HCT116 (cell line): ENCODE results near the gene CES3. TPM values are rescaled to one million over a fixed set of nuclear protein-coding genes. Genes with fewer than 3 reads are reported as not detected.

Experiments
- ATAC-seq: fragments of 200-7000 bp; cut with Tn5 transposase; 2 replicates; pipeline ENCODE4 v1.9.1; 2020; ENCODE audit warnings: mild to moderate bottlenecking, moderate library complexity
- Bru-seq: library from RNA; stranded (reverse); fragments of 400-500 nt; gene quantifications from one replicate; lab custom pipeline; 2021; lab: Mats Ljungman, UMichigan
- BruChase-seq, 2 experiments: library from RNA; stranded (reverse); fragments of 400-500 nt; gene quantifications; one replicate each; lab custom pipeline; 2021; lab: Mats Ljungman, UMichigan
- BruUV-seq: library from RNA; stranded (reverse); fragments of 400-500 nt; replicated peaks from 2 replicates; lab custom pipeline; 2021; lab: Mats Ljungman, UMichigan
- CTCF ChIA-PET: fragments of 300-600 bp; sonication (Branson Sonifier 250); formaldehyde crosslinking; loops from one replicate; lab custom pipeline; 2021; ENCODE audit warnings: antibody characterized with exemption; lab: Charles Lee
- POLR2A ChIA-PET: fragments of 300-600, 350-600 bp; sonication (Branson Sonifier 250); formaldehyde crosslinking; loops from one replicate; lab custom pipeline; 2021; ENCODE audit warnings: antibody characterized with exemption; lab: Charles Lee
- RAD21 ChIA-PET, 2 experiments: fragments of 300-600 bp; sonication (Branson Sonifier 250); formaldehyde crosslinking; loops; one replicate each; lab custom pipeline; 2023; ENCODE audit warnings: low total read pairs in 2 of 2; ENCODE audit not compliant: uncharacterized antibody in 2 of 2, unreplicated experiment in 2 of 2, low non-redundant PET in 1 of 2; lab: Charles Lee
- DNase-seq: peaks from one replicate; pipeline ENCODE4 v3.0.0-alpha.2; 2010; ENCODE audit warnings: low read depth, low spot score
- H2AFZ ChIP-seq: fragments of 200-600 bp; shearing (Covaris generic), sonication (generic); 2 replicates; pipeline ENCODE4 v1.6.1; 2017; ENCODE audit warnings: low read depth, mixed run types, mixed read lengths, antibody characterized with exemption, low read length; ENCODE audit not compliant: poor library complexity, severe bottlenecking
- H3K27ac ChIP-seq: 2 replicates; pipeline ENCODE4 v1.5.1; 2012; ENCODE audit warnings: low read depth, low read length
- H3K27me3 ChIP-seq: fragments of 200-600 bp; sonication (generic); 2 replicates; pipeline ENCODE4 v1.6.1; 2016; ENCODE audit warnings: mixed run types, low read length, mixed read lengths; ENCODE audit not compliant: insufficient read depth
- H3K36me3 ChIP-seq, 2 experiments: fragments of 200-500 bp in 1 of 2; fragments of 200-600 bp in 1 of 2; sonication (Bioruptor generic) in 1 of 2; sonication (generic) in 1 of 2; 2 replicates each; pipeline versions ENCODE4 v1.5.1 to v1.6.1; 2014 to 2016; ENCODE audit warnings: low read length in 2 of 2, inconsistent platforms in 1 of 2, mixed read lengths in 1 of 2, mixed run types in 1 of 2; ENCODE audit not compliant: insufficient read depth in 2 of 2, control insufficient read depth in 1 of 2
- H3K4me1 ChIP-seq, 2 experiments: fragments of 200-600 bp in 1 of 2; sonication (generic) in 1 of 2; 2 replicates each; pipeline versions ENCODE4 v1.5.1 to v1.6.1; 2012 to 2017; ENCODE audit warnings: low read length in 2 of 2, inconsistent platforms in 1 of 2, mild to moderate bottlenecking in 1 of 2, mixed read lengths in 1 of 2, mixed run types in 1 of 2, moderate library complexity in 1 of 2; ENCODE audit not compliant: insufficient read depth in 2 of 2, control insufficient read depth in 1 of 2
- H3K4me2 ChIP-seq: fragments of 200-600 bp; sonication (generic); 2 replicates; pipeline ENCODE4 v1.6.1; 2017; ENCODE audit warnings: mixed run types, low read length, mixed read lengths
- H3K4me3 ChIP-seq, 2 experiments: fragments of 200-600 bp in 1 of 2; sonication (generic) in 1 of 2; replicated peaks in 1 of 2; 2 replicates each; pipeline ENCODE4 v1.5.1; 2011 to 2016; ENCODE audit warnings: low read length in 2 of 2, control low read depth in 1 of 2, low read depth in 1 of 2, mild to moderate bottlenecking in 1 of 2, mixed read lengths in 1 of 2, mixed run types in 1 of 2
- H3K79me2 ChIP-seq: fragments of 200-600 bp; sonication (generic); 2 replicates; pipeline ENCODE4 v1.6.1; 2017; ENCODE audit warnings: mild to moderate bottlenecking, mixed run types, low read length, moderate library complexity, mixed read lengths; ENCODE audit not compliant: insufficient read depth
- H3K9ac ChIP-seq: fragments of 200-600 bp; sonication (generic); 2 replicates; pipeline ENCODE4 v1.6.1; 2016; ENCODE audit warnings: low read length, mixed read lengths
- H3K9me2 ChIP-seq: fragments of 200-600 bp; sonication (generic), shearing (Covaris generic); 2 replicates; pipeline ENCODE4 v1.6.1; 2017; ENCODE audit warnings: mixed run types, mild to moderate bottlenecking, moderate library complexity; ENCODE audit not compliant: insufficient read depth
- H3K9me3 ChIP-seq, 2 experiments: fragments of 200-500 bp in 1 of 2; fragments of 200-600 bp in 1 of 2; sonication (Bioruptor generic) in 1 of 2; sonication (generic) in 1 of 2; 2 replicates each; pipeline ENCODE4 v1.6.1; 2014 to 2017; ENCODE audit warnings: low read length in 2 of 2, mixed read lengths in 2 of 2, inconsistent platforms in 1 of 2, low read depth in 1 of 2, mild to moderate bottlenecking in 1 of 2, mixed run types in 1 of 2, moderate library complexity in 1 of 2; ENCODE audit not compliant: control insufficient read depth in 1 of 2, insufficient read depth in 1 of 2
- H4K20me1 ChIP-seq: fragments of 200-600 bp; sonication (generic), shearing (Covaris generic); 2 replicates; pipeline ENCODE4 v1.6.1; 2017; ENCODE audit warnings: mixed run types, mild to moderate bottlenecking, moderate library complexity; ENCODE audit not compliant: insufficient read depth
- CBX3 ChIP-seq: IDR thresholded peaks from 2 replicates; pipeline ENCODE4 v1.6.1; 2012; ENCODE audit warnings: low read depth
- CTCF ChIP-seq, 3 experiments: fragments of 200-600 bp in 1 of 3; sonication (generic) in 1 of 3; IDR thresholded peaks in 2 of 3; conservative IDR thresholded peaks in 1 of 3; 2 replicates each; pipeline ENCODE4 v1.5.1; 2012 to 2017; ENCODE audit warnings: low read depth in 2 of 3, low read length in 2 of 3, antibody characterized with exemption in 1 of 3, borderline replicate concordance in 1 of 3, control low read depth in 1 of 3, mild to moderate bottlenecking in 1 of 3, mixed read lengths in 1 of 3, mixed run types in 1 of 3, moderate library complexity in 1 of 3; ENCODE audit not compliant: insufficient read depth in 1 of 3
- EGR1 ChIP-seq: IDR thresholded peaks from 2 replicates; pipeline ENCODE4 v1.6.1; 2012; ENCODE audit warnings: low read depth
- ELF1 ChIP-seq: IDR thresholded peaks from 2 replicates; pipeline ENCODE4 v1.6.1; 2012; ENCODE audit warnings: low read depth, borderline replicate concordance
- FOSL1 ChIP-seq: IDR thresholded peaks from 2 replicates; pipeline ENCODE4 v1.6.1; 2012; ENCODE audit warnings: low read depth
- JUND ChIP-seq: IDR thresholded peaks from 2 replicates; pipeline ENCODE4 v1.6.1; 2012
- POLR2A ChIP-seq: IDR thresholded peaks from 2 replicates; pipeline ENCODE4 v1.7.0; 2011; ENCODE audit warnings: borderline replicate concordance; ENCODE audit not compliant: insufficient read depth, insufficient read length; ENCODE audit errors: extremely low read depth
- POLR2AphosphoS5 ChIP-seq: IDR thresholded peaks from 2 replicates; pipeline ENCODE4 v1.6.1; 2011; ENCODE audit warnings: mild to moderate bottlenecking, low read depth, low read length, moderate library complexity
- RAD21 ChIP-seq: IDR thresholded peaks from 2 replicates; pipeline ENCODE4 v1.6.1; 2012; ENCODE audit warnings: low read depth, mild to moderate bottlenecking
- REST ChIP-seq: IDR thresholded peaks from 2 replicates; pipeline ENCODE4 v1.6.1; 2012; ENCODE audit warnings: low read depth
- SIN3A ChIP-seq: IDR thresholded peaks from 2 replicates; pipeline ENCODE4 v1.6.1; 2012; ENCODE audit warnings: low read depth
- SP1 ChIP-seq: IDR thresholded peaks from 2 replicates; pipeline ENCODE4 v1.6.1; 2012; ENCODE audit warnings: low read depth
- TCF7L2 ChIP-seq: IDR thresholded peaks from 2 replicates; pipeline ENCODE4 v1.7.0; 2011; ENCODE audit warnings: borderline replicate concordance, inconsistent platforms; ENCODE audit not compliant: insufficient read depth, insufficient read length; ENCODE audit errors: extremely low read depth
- YY1 ChIP-seq: IDR thresholded peaks from 2 replicates; pipeline ENCODE4 v1.6.1; 2011; ENCODE audit warnings: low read length, low read depth, moderate library complexity, mild to moderate bottlenecking; ENCODE audit not compliant: insufficient replicate concordance; ENCODE audit errors: extremely low read depth
- ZFX ChIP-seq: fragments of 450-650 bp; IDR thresholded peaks from 2 replicates; pipeline ENCODE4 v1.6.1; 2017
- ZNF274 ChIP-seq: fragments of 200-500 bp; sonication (Bioruptor generic); IDR thresholded peaks from 2 replicates; pipeline ENCODE4 v1.6.1; 2014; ENCODE audit warnings: mild to moderate bottlenecking, low read depth, low read length, inconsistent platforms
- intact Hi-C: fragments of 100-400 bp; cut with micrococcal nuclease; formaldehyde crosslinking; loops from 2 replicates; pipeline ENCODE4 v1.10.0; 2022
- long read RNA-seq: library from polyadenylated mRNA; unstranded; transcript quantifications from one replicate; pipeline ENCODE4 v2.0.0, GENCODE V29; 2021; ENCODE audit not compliant: unreplicated experiment
- polyA plus RNA-seq: library from polyadenylated mRNA; unstranded; fragments of >200 nt; gene quantifications from 2 replicates; pipeline ENCODE4 v1.2.1, GENCODE V29; 2012; ENCODE audit warnings: missing spikeins
- total RNA-seq: library from RNA; stranded (reverse); gene quantifications from one replicate; pipeline ENCODE4 v1.2.1, GENCODE V29; 2021; ENCODE audit not compliant: unreplicated experiment

The CES3 gene, protein sequence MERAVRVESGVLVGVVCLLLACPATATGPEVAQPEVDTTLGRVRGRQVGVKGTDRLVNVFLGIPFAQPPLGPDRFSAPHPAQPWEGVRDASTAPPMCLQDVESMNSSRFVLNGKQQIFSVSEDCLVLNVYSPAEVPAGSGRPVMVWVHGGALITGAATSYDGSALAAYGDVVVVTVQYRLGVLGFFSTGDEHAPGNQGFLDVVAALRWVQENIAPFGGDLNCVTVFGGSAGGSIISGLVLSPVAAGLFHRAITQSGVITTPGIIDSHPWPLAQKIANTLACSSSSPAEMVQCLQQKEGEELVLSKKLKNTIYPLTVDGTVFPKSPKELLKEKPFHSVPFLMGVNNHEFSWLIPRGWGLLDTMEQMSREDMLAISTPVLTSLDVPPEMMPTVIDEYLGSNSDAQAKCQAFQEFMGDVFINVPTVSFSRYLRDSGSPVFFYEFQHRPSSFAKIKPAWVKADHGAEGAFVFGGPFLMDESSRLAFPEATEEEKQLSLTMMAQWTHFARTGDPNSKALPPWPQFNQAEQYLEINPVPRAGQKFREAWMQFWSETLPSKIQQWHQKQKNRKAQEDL
- total RNA-seq, result 10.8 TPM
- 4.9 and 5.8 TPM in 2 replicates for polyA plus RNA-seq
- Bru-seq, nascent RNA, result percentile 48 among the genes with signal in this experiment
- percentile 54 among the genes with signal in this experiment for BruChase-seq, experiment 1, labeled RNA remaining after a 6-hour chase
- BruChase-seq, experiment 2, labeled RNA remaining after a 2-hour chase, result percentile 55 among the genes with signal in this experiment
- long read RNA-seq, partial matches to known transcripts, result 8 of 9 reads
- long read RNA-seq, other reads (novel, unspliced or antisense), result 0 of 9 reads

DNA sequence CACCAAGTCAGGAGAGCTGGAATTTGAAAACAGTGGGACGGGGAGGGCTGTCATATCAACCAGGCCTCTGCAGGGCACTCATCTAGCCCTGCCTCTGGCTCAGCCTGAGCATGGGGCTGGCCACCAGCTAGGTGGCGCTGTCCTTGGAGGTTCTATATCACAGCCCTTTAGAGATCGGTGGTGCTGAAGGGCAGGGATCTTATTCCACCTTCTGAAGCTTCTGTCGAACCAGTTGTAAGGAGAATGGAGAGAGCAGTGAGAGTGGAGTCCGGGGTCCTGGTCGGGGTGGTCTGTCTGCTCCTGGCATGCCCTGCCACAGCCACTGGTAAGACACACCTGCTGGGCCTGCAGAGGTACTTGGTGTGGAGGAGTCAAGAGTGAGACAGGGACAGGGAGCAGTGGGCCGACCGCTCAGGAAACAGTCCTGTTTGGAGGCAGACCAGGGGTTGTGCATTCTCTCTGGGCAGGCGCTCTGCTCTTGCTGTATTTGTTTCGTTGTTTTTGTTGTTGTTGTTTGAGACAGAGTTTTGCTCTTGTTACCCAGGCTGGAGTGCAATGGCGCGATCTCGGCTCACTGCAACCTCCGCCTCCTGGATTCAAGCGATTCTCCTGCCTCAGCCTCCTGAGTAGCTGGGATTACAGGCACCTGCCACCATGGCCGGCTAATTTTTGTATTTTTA is at the start of gene CES3:
TSS of gene CES3 (plus strand) at position 202 of the 680 bp plus-strand sequence. CDS start at position 244, 42 bp downstream.
- DNase-seq, result peak; percentile 75
- CTCF ChIA-PET, result interaction anchor here (0.8 to 2.6 kb wide), 29 partner anchors 8 to 553 kb away, joined by 3 to 13 read pairs (median 4); partner anchors contain the start of genes ATP6V0D1, B3GNT9, FBXL8 and NOL3

More for the DNA sequence above, at the start of gene CES3:
- peak within 1 kb of the TSS; percentile 56 to 65 for H3K4me3 ChIP-seq
- H3K9ac ChIP-seq, result peak within 1 kb of the TSS; percentile 53
- no peaks in the 10 kb centered on the region for H3K36me3 ChIP-seq
- RAD21 ChIA-PET, result no interaction called here
- peak; percentile 100 for ATAC-seq
- peak within 1 kb of the TSS; percentile 94 for H3K4me2 ChIP-seq
- BruUV-seq, result TSS peak; percentile 74
- POLR2A ChIA-PET, result interaction anchor here (0.7 kb wide), 1 partner anchor 234 kb away, joined by 3 read pairs; no protein-coding TSS in a partner anchor
- H3K4me1 ChIP-seq, result peaks cover 6 to 17% of the 10 kb centered on the region in 2 experiments
- no peaks in the 10 kb centered on the region for H3K9me2 ChIP-seq
- no peaks in the 10 kb centered on the region for H4K20me1 ChIP-seq
- H2AFZ ChIP-seq, result peak within 1 kb of the TSS; percentile 94
- TF ChIP-seq SIN3A, result no peak
- peak; percentile 53 for TF ChIP-seq YY1
- no peak for TF ChIP-seq RAD21
- peak; percentile 60 for TF ChIP-seq POLR2A
- no peak for TF ChIP-seq ZNF274
- TF ChIP-seq ELF1, result no peak
- TF ChIP-seq TCF7L2, result no peak
- TF ChIP-seq EGR1, result no peak
- TF ChIP-seq ZFX, result peak; percentile 57; the same call in 1 of the 2 replicates
- TF ChIP-seq FOSL1, result no peak
- TF ChIP-seq JUND, result no peak
- 0 out of 2 replicates have a peak, but pooled peaks have one; percentile 4 for TF ChIP-seq CBX3
- TF ChIP-seq SP1, result no peak
- peak; percentile 83 to 98 (median 97) for TF ChIP-seq CTCF (IDR thresholded peaks at IDR 0.05 in 2 of 3, conservative IDR thresholded peaks at IDR 0.05 in 1 of 3; ENCODE audit: borderline replicate concordance in 1 of 3, insufficient read depth in 1 of 3, low read depth in 2 of 3, low read length in 2 of 3)
- no peak for TF ChIP-seq REST
- TF ChIP-seq POLR2AphosphoS5, result peak; percentile 68
- H3K9me3 ChIP-seq, result no peaks in the 10 kb centered on the region
- intact Hi-C loops, result no loop called here
- H3K27ac ChIP-seq, result peak within 1 kb of the TSS; percentile 20
- H3K27me3 ChIP-seq, result no peaks in the 10 kb centered on the region
- H3K79me2 ChIP-seq, result no peaks in the 10 kb centered on the region
